ENCODE data around the gene SLC35F3. TPM values are rescaled to one million over a fixed set of nuclear protein-coding genes. Genes with fewer than 3 reads are reported as not detected.

SLC35F3 gene
- total RNA-seq, 2 donors from 2014 or later, result 0.13 TPM; not detected in 1

GRCh38 chr1:233957691-233958090 is 53.2 kb downstream of the SLC35F3 start:
- no peak for DNase-seq

GRCh38 chr1:233959102-233959501 is 54.6 kb downstream of the SLC35F3 start:
- no peak overlapping the region for H3K4me3 ChIP-seq
- no peak overlapping the region for H3K9ac ChIP-seq (ENCODE audit: low read depth in 2 of 2, low read length in 2 of 2)
- intact Hi-C loops (cut with DNase I), result no loop called here
- no peaks in the 10 kb centered on the region for H3K9me3 ChIP-seq
- DNase-seq, result no peak
- no peak overlapping the region for H3K27ac ChIP-seq
- no peak for TF ChIP-seq CTCF (IDR thresholded peaks at IDR 0.05)
- no peaks in the 10 kb centered on the region for H3K36me3 ChIP-seq
- H3K27me3 ChIP-seq, result no peaks in the 10 kb centered on the region
- no peaks in the 10 kb centered on the region for H3K4me1 ChIP-seq

More at GRCh38 chr1:233957691-233958090, 53.2 kb downstream of the SLC35F3 start:
- H3K4me1 ChIP-seq, result no peaks in the 10 kb centered on the region
- intact Hi-C loops (cut with DNase I), result no loop called here
- H3K27ac ChIP-seq, result no peak overlapping the region
- TF ChIP-seq CTCF (IDR thresholded peaks at IDR 0.05), result no peak
- no peaks in the 10 kb centered on the region for H3K27me3 ChIP-seq
- H3K4me3 ChIP-seq, result no peak overlapping the region
- no peak overlapping the region for H3K9ac ChIP-seq (ENCODE audit: low read depth in 2 of 2, low read length in 2 of 2)
- no peaks in the 10 kb centered on the region for H3K36me3 ChIP-seq
- no peaks in the 10 kb centered on the region for H3K9me3 ChIP-seq

DNA sequence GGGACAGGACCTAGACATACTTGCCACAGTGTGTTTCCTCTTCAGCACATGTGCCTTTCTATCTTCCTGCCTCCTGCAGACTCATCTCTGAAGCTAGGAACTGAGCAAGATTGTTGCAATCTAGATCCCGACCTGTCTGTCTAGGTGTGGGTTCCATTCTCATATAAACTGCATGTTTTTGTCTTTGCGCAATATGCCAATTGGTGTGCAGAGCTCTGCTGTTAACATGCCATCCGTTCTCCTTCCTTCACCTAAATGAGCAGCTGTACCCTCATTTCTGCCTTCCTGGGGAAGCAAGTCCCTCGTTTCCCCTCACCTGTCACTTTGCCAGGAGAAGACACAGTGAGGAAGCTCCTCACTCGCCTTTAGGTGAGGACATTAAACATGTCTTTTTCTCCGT is 55.5 kb downstream of the SLC35F3 start:
- H3K9ac ChIP-seq (ENCODE audit: low read depth in 2 of 2, low read length in 2 of 2), result no peak overlapping the region
- no peak overlapping the region for H3K27ac ChIP-seq
- H3K9me3 ChIP-seq, result no peaks in the 10 kb centered on the region
- TF ChIP-seq CTCF (IDR thresholded peaks at IDR 0.05), result no peak
- H3K36me3 ChIP-seq, result no peaks in the 10 kb centered on the region
- intact Hi-C loops (cut with DNase I), result no loop called here
- DNase-seq, result no peak
- H3K4me1 ChIP-seq, result no peaks in the 10 kb centered on the region
- H3K27me3 ChIP-seq, result no peaks in the 10 kb centered on the region
- no peak overlapping the region for H3K4me3 ChIP-seq

DNA sequence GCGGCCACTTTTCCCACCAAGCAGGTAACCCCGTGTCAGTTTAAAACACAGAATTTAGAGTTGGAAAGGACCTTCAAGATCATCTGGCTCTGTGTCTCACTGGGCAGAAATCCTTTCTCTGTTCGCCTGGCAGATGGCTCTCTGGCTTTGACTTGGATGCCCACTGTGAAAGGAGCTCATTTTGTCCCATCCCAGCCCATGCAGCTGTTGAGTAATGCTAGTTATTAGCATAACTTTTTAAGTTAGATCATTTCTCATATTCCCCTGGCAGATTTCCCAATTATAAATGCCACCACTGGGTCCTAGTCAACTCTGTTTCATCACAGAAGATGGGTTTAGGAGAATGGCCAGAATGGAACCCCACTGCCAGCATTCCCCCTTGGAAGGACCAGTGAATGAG is 55.9 kb downstream of the SLC35F3 start:
- Histone ChIP-seq H3K9ac (ENCODE audit: low read depth in 2 of 2, low read length in 2 of 2) (no peak overlapping the region), H3K36me3 (no peaks in the 10 kb centered on the region), H3K4me1 (no peaks in the 10 kb centered on the region), H3K27me3 (no peaks in the 10 kb centered on the region), H3K9me3 (no peaks in the 10 kb centered on the region), H3K4me3 (no peak overlapping the region), H3K27ac (no peak overlapping the region)
- intact Hi-C loops (cut with DNase I), result no loop called here
- TF ChIP-seq CTCF (IDR thresholded peaks at IDR 0.05), result no peak
- DNase-seq, result no peak

DNA sequence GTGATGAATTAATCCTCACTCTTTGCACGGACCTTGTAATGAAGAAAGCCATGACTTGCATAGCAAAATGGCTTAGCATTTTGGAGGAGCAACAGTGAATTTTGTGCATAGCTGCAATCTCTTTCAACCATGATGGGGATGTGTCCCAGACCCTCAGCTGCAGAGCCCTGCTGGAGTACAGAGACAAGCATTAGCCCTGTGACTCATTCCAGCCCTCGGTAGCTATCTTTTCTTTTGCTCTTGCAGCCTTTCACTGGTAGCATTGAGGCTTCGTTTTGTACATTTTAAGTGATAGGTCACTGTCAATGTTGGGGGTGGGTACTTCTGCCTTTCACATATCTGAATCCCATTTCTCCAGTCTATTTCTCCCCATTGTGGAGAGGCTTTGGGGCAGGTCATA is 58.4 kb downstream of the SLC35F3 start:
- DNase-seq, result no peak
- no peak for TF ChIP-seq CTCF (IDR thresholded peaks at IDR 0.05)
- intact Hi-C loops (cut with DNase I), result no loop called here
- H3K9ac ChIP-seq (ENCODE audit: low read depth in 2 of 2, low read length in 2 of 2), result no peak overlapping the region
- H3K27me3 ChIP-seq, result no peaks in the 10 kb centered on the region
- H3K9me3 ChIP-seq, result no peaks in the 10 kb centered on the region
- no peaks in the 10 kb centered on the region for H3K4me1 ChIP-seq
- H3K27ac ChIP-seq, result no peak overlapping the region
- no peaks in the 10 kb centered on the region for H3K36me3 ChIP-seq
- no peak overlapping the region for H3K4me3 ChIP-seq

GRCh38 chr1:233965856-233966255 is 61.4 kb downstream of the SLC35F3 start:
- Histone ChIP-seq H3K27me3 (no peaks in the 10 kb centered on the region), H3K9me3 (no peaks in the 10 kb centered on the region), H3K4me1 (no peaks in the 10 kb centered on the region), H3K9ac (ENCODE audit: low read depth in 2 of 2, low read length in 2 of 2) (no peak overlapping the region), H3K27ac (no peak overlapping the region), H3K36me3 (no peaks in the 10 kb centered on the region), H3K4me3 (no peak overlapping the region)
- no peak for DNase-seq
- intact Hi-C loops (cut with DNase I), result no loop called here
- TF ChIP-seq CTCF (IDR thresholded peaks at IDR 0.05), result no peak

Measured in colonic mucosa (tissue), 4 donors.